Thymus (tissue), 11 donors: ENCODE measurements around the gene SLC30A2. TPM values are rescaled to one million over a fixed set of nuclear protein-coding genes. Genes with fewer than 3 reads are reported as not detected.

Experiments used
- DNase-seq, 9 donors: peaks; one replicate each; pipeline ENCODE4 v3.0.0-alpha.2; 2013; ENCODE audit warnings: low spot score in 9 of 9, low read depth in 6 of 9, missing footprints in 1 of 9
- H3K27ac ChIP-seq, 2 donors: one replicate each; pipeline ENCODE4 v1.5.1; 2013; ENCODE audit warnings: control low read depth in 1 of 2, low read depth in 1 of 2, low read length in 1 of 2, mild to moderate bottlenecking in 1 of 2, moderate library complexity in 1 of 2
- H3K27me3 ChIP-seq, 2 donors: one replicate each; pipeline ENCODE4 v1.5.1; 2013; ENCODE audit warnings: low read length in 1 of 2; ENCODE audit not compliant: control insufficient read depth in 2 of 2, insufficient read depth in 1 of 2
- H3K36me3 ChIP-seq, 2 donors: one replicate each; pipeline ENCODE4 v1.5.1; 2013; ENCODE audit warnings: low read length in 1 of 2, mild to moderate bottlenecking in 1 of 2, moderate library complexity in 1 of 2; ENCODE audit not compliant: control insufficient read depth in 2 of 2, insufficient read depth in 2 of 2
- H3K4me1 ChIP-seq, 2 donors: one replicate each; pipeline ENCODE4 v1.5.1; 2013; ENCODE audit warnings: low read length in 2 of 2; ENCODE audit not compliant: control insufficient read depth in 2 of 2, insufficient read depth in 2 of 2
- H3K4me3 ChIP-seq, 2 donors: one replicate each; pipeline ENCODE4 v1.5.1; 2013; ENCODE audit warnings: low read length in 2 of 2, control low read depth in 1 of 2, mild to moderate bottlenecking in 1 of 2
- H3K9me3 ChIP-seq, 2 donors: one replicate each; pipeline ENCODE4 v1.5.1; 2013; ENCODE audit warnings: low read length in 1 of 2, mild to moderate bottlenecking in 1 of 2; ENCODE audit not compliant: control insufficient read depth in 2 of 2, insufficient read depth in 1 of 2
- WGBS: extraction: QIAGEN DNeasy Blood & Tissue Kit; methylation state at CpG from one replicate; pipeline ENCODE4 v1.1.7; 2013; 5-methylcytosine and 5-hydroxymethylcytosine counted together
- polyA plus RNA-seq: library from polyadenylated mRNA; stranded (reverse); fragments of 200-250 nt; gene quantifications from one replicate; pipeline ENCODE4 v1.2.3, GENCODE V29; 2013
- total RNA-seq: library from RNA; stranded (reverse); fragments of 120-200 nt; gene quantifications from one replicate; pipeline ENCODE4 v1.2.4, GENCODE V29; 2013
- donor health status: healthy.

The SLC30A2 gene
- total and polyA plus RNA-seq, 2 donors, result 0.05 to 0.41 TPM

- H3K27ac ChIP-seq, result no peak overlapping the region
Observed at GRCh38 chr1:26038477-26038876, 7.4 kb downstream of the SLC30A2 start.

GRCh38 chr1:26037904-26038303 lies 8.0 kb downstream of the SLC30A2 start:
- peaks cover 7 to 75% of the 10 kb centered on the region in 2 donors for H3K27me3 ChIP-seq
- 85% methylated on average over 6 of the region's 6 CpGs for WGBS
- H3K4me1 ChIP-seq, result peaks cover 8 to 13% of the 10 kb centered on the region in 2 donors

More at GRCh38 chr1:26038477-26038876, 7.4 kb downstream of the SLC30A2 start:
- Histone ChIP-seq H3K9me3 (peaks cover 0 to 2% of the 10 kb centered on the region in 2 donors), H3K4me1 (peaks cover 8 to 13% of the 10 kb centered on the region in 2 donors), H3K4me3 (no peak overlapping the region), H3K27me3 (peaks cover 9 to 77% of the 10 kb centered on the region in 2 donors), H3K36me3 (no peaks in the 10 kb centered on the region)
- no peak for DNase-seq
- WGBS, result 94% methylated on average over 6 of the region's 6 CpGs

GRCh38 chr1:26036756-26037281 lies 9.1 kb downstream of the SLC30A2 start:
- 88% methylated on average over 10 of the region's 11 CpGs for WGBS
- no peak for DNase-seq
- peaks cover 8 to 13% of the 10 kb centered on the region in 2 donors for H3K4me1 ChIP-seq
- peaks cover 6 to 66% of the 10 kb centered on the region in 2 donors for H3K27me3 ChIP-seq
- no peak overlapping the region for H3K27ac ChIP-seq
- H3K9me3 ChIP-seq, result peaks cover 0 to 2% of the 10 kb centered on the region in 2 donors
- H3K36me3 ChIP-seq, result no peaks in the 10 kb centered on the region
- H3K4me3 ChIP-seq, result no peak overlapping the region

More at GRCh38 chr1:26037904-26038303, 8.0 kb downstream of the SLC30A2 start:
- no peak for DNase-seq
- Histone ChIP-seq H3K27ac (no peak overlapping the region), H3K36me3 (no peaks in the 10 kb centered on the region), H3K4me3 (no peak overlapping the region), H3K9me3 (peaks cover 0 to 2% of the 10 kb centered on the region in 2 donors)

GRCh38 chr1:26035959-26036755 lies 9.8 kb downstream of the SLC30A2 start:
- Histone ChIP-seq H3K27me3 (peaks cover 6 to 59% of the 10 kb centered on the region in 2 donors), H3K9me3 (peaks cover 0 to 2% of the 10 kb centered on the region in 2 donors), H3K4me3 (peak overlapping the region; percentile 84 to 87), H3K36me3 (no peaks in the 10 kb centered on the region), H3K4me1 (peaks cover 8 to 13% of the 10 kb centered on the region in 2 donors), H3K27ac (no peak overlapping the region)
- WGBS, result 17% methylated on average over 39 of the region's 39 CpGs
- peak in 7 of 9 donors; percentile 47 to 85 (median 65) for DNase-seq

- peak; percentile 76 to 97 (median 91) for DNase-seq
- WGBS, result under 1% methylated on average over 60 of the region's 60 CpGs
- peaks cover 8 to 13% of the 10 kb centered on the region in 2 donors for H3K4me1 ChIP-seq
- peak overlapping the region; percentile 76 to 77 for H3K27ac ChIP-seq
- H3K27me3 ChIP-seq, result peaks cover 6 to 56% of the 10 kb centered on the region in 2 donors
- H3K9me3 ChIP-seq, result peaks cover 0 to 2% of the 10 kb centered on the region in 2 donors
- H3K4me3 ChIP-seq, result peak overlapping the region; percentile 84 to 87
- H3K36me3 ChIP-seq, result no peaks in the 10 kb centered on the region
Observed at GRCh38 chr1:26035203-26035958, 10.5 kb downstream of the SLC30A2 start.

- Histone ChIP-seq H3K4me1 (peaks cover 8 to 13% of the 10 kb centered on the region in 2 donors), H3K27me3 (peaks cover 6 to 54% of the 10 kb centered on the region in 2 donors), H3K9me3 (peaks cover 0 to 2% of the 10 kb centered on the region in 2 donors), H3K4me3 (peak overlapping the region; percentile 84 to 87), H3K27ac (no peak overlapping the region), H3K36me3 (no peaks in the 10 kb centered on the region)
- WGBS, result 24% methylated on average over 15 of the region's 15 CpGs
- DNase-seq, result no peak
Observed at GRCh38 chr1:26034504-26035202, 11.3 kb downstream of the SLC30A2 start.

- 86% methylated on average over 12 of the region's 12 CpGs for WGBS
- Histone ChIP-seq H3K27me3 (peaks cover 3 to 35% of the 10 kb centered on the region in 2 donors), H3K27ac (no peak overlapping the region), H3K36me3 (no peaks in the 10 kb centered on the region), H3K4me3 (no peak overlapping the region), H3K4me1 (peaks cover 8 to 20% of the 10 kb centered on the region in 2 donors), H3K9me3 (peaks cover 0 to 2% of the 10 kb centered on the region in 2 donors)
- DNase-seq, result no peak
Observed at GRCh38 chr1:26032656-26033357, 13.1 kb downstream of the SLC30A2 start.

GRCh38 chr1:26031611-26032220 lies 14.2 kb downstream of the SLC30A2 start:
- no peak for DNase-seq
- Histone ChIP-seq H3K27ac (no peak overlapping the region), H3K9me3 (peaks cover 0 to 2% of the 10 kb centered on the region in 2 donors), H3K27me3 (peaks cover 0 to 27% of the 10 kb centered on the region in 2 donors), H3K4me3 (no peak overlapping the region), H3K36me3 (no peaks in the 10 kb centered on the region), H3K4me1 (peaks cover 8 to 31% of the 10 kb centered on the region in 2 donors)
- WGBS, result 88% methylated on average over 3 of the region's 3 CpGs
